PFSK-1 (cell line): ENCODE results near the gene GALNT1.

Experiments used
- POLR2AphosphoS5 ChIP-seq: IDR thresholded peaks from 2 replicates; pipeline ENCODE4 v1.6.1; 2012; ENCODE audit warnings: low read depth, mild to moderate bottlenecking, control low read depth, low read length, moderate library complexity
- TAF1 ChIP-seq: IDR thresholded peaks from 2 replicates; pipeline ENCODE4 v1.6.1; 2012; ENCODE audit warnings: low read length, control low read depth, borderline replicate concordance; ENCODE audit not compliant: insufficient read depth

- TF ChIP-seq POLR2AphosphoS5 (no peak), TAF1 (no peak)
Observed at GRCh38 chr18:35736696-35737095, 155.2 kb downstream of the GALNT1 start.
